GM18505 (cell line): ENCODE results near the gene FSTL1.
A peak's percentile ranks its signal among the peaks of the same experiment; 100 is the strongest.

Experiments used
- ATAC-seq: cut with Tn5 transposase; IDR thresholded peaks from one replicate; pipeline ENCODE4 v1.9.1; 2021; ENCODE audit not compliant: unreplicated experiment
- POLR2A ChIP-seq: IDR thresholded peaks from 4 replicates; pipeline ENCODE4 v1.6.1; 2011; ENCODE audit warnings: borderline replicate concordance; ENCODE audit not compliant: insufficient read depth, insufficient read length; ENCODE audit errors: extremely low read depth

FSTL1 gene

GRCh38 chr3:120425572-120426250, 25.1 kb downstream of the FSTL1 start:
- TF ChIP-seq POLR2A = no peak
- no peak for ATAC-seq

- TF ChIP-seq POLR2A = no peak
- ATAC-seq = no peak
Measured at GRCh38 chr3:120424976-120425570, 25.7 kb downstream of the FSTL1 start.

DNA sequence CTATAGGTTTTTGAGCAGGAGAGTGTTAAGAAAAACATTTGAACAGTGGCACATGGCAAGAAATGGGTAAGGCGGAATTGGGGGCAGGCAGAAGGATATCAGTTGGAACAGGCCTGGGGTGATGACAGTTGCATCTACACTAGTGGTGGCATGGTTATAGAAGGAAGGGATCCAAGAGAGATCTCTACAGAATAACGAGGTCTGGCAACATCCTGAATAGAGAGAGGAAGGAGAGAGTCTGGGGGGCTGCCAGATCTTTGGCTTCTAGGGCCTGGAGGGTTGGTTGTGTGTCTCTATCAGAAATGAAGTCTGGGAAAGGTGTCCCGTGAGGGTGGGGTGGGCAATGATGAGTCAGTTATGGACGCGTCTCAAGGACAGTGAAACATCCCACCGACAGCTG, 26.3 kb downstream of the FSTL1 start:
- ATAC-seq = no peak
- TF ChIP-seq POLR2A = no peak

DNA sequence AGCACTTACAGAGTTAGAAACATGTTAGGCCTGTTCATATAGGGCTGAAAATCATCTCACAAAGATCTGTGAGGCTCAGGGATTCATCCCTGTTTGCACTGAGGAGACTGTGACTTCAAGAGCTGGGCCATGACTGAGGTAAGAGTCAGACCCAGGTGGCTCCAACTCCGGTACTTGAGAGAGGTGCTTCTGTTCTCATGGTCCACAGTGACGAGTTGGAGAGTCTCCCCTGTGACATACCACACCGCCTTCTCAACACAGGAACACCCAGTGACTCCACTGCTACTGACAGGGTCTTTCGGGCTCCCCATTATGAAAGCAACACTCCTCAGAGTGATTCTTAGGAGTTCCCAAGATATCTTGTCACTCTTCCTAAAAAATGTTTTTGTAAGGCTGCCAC, 27.4 kb downstream of the FSTL1 start:
- no peak for ATAC-seq
- TF ChIP-seq POLR2A = no peak

DNA sequence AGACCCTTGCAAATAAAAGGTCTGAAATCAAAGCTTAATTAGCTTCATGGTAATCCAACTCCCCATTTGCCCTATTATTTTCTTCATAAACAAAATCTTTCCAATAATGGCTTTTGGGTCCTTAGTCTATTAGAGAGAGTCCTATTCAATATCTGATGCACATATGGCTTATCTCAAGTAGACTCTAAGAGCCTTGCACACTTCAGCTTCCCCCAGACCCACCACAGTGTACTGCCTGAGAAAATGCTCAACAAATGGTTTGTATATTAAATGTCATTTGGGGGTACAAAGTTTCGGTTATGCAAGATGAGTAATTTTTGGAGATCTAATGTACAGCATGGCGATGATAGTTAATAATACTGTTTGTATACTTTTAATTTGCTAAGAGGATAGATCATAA, 28.9 kb downstream of the FSTL1 start:
- TF ChIP-seq POLR2A = no peak
- no peak for ATAC-seq

DNA sequence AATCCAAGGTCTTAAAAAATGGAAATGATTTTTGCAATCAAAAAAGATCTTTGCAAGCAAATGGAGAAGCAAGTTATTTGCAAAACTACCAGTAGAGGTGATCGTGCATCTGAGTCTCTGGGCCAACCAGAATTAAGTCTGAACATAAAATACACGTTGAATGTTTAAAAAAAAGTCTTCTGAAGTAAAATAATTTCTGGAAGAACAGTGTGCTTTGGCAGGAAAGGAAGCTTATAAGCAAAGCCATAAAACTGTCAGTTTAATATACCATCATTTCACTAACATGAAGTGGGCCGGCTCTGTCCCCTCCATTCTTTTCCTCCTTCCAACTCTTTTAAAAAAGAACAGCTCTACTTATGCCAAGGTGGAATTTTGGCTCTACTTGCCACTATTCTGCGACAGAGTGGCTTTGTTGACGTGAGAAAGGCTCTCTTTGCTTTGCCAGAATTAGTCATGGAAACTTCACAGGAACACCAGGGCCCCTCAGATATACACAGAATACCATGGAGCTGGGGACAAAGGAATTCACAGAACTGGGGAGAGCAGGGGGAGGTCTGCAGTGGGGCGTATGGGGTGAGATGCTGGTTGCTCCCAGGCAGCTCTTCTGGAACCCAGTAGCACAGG, 29.8 kb downstream of the FSTL1 start:
- no peak for ATAC-seq
- TF ChIP-seq POLR2A = no peak

- TF ChIP-seq POLR2A = no peak
- ATAC-seq = no peak
Measured at GRCh38 chr3:120420360-120420759, 30.4 kb downstream of the FSTL1 start.

- no peak for TF ChIP-seq POLR2A
- ATAC-seq = no peak
Measured at GRCh38 chr3:120419797-120420196, 31.0 kb downstream of the FSTL1 start.

DNA sequence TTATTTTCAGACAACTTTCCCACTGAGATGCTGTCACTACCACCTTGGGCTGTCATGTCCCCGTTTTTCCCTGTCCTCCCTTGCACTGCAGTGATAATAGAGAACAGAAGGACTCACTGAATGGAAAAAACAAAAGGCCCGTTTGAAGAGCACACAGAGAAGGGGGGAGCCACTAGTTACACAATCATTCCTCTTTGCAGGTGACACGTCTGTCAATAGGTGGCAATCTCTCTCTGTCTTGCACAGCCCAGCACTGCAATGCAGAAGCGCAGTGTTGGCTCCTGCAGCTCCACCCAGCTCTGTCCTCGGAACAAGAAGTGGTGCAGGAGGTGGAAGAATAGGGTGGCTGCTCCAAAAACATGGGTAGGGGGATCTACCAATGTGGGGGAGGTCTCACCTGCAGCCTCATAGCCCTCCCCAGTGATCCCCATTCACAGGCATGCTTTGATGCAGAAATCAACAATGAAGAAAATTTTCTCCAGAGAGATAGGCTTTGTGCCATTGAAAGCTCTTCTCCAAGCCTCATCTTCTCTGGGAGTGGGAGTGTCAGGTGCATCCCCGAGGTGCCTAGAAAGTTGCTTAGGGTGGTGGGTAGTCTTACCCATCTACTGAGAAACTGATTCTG, 31.8 kb downstream of the FSTL1 start:
- peak; percentile 59 for ATAC-seq
- no peak for TF ChIP-seq POLR2A

DNA sequence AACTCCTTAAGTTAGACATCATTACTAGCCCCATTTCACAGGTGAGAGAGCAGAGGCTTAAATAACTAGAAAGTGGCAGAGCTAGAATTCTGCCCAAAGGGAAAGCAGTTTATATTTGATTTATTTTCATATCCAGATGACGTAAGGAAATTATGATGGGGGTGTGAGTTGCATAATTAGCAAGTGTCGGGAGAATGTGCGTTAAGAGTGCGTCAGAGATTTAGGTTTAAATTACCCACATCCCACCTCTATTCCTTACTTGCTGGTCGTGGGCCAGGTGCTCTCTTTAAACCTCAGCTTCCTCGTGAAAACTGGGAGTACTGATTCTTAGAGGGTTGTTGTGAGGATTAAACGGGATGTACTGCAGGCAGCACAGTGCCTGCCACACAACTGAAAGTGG, 32.3 kb downstream of the FSTL1 start:
- no peak for TF ChIP-seq POLR2A
- ATAC-seq = no peak

DNA sequence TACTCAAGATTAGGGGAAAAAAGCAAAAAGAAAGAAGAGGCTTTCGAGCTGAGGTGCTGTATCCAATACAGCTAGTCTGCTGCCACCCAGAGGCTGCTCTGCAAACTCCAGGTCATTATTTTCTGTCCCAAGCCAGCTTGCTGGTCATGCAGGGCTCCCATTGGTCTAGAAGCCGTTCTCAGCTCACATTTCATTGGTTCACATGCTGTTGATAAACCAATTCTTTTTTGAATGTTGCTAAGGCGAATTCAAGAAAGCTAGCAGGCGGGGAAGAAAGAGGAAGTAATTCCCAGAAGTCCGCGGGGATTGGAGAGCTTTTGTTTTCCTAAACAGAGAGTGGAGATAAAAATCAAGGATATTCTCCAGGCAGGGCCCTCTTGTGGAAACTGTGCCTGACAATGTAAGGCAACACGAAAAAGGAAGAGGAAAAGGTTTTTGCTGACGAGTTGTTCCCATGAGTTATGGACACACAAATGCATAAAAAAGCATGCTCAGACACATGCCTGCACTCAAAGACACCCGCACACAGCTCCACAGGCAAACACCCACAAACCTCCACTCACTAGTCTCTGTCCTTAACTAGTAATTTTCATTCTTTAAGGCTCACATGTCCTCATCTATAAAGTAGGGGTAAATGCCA, 33.4 kb downstream of the FSTL1 start:
- peak; percentile 99 for ATAC-seq
- TF ChIP-seq POLR2A = no peak

- peak; percentile 22 for ATAC-seq
- TF ChIP-seq POLR2A = no peak
Measured at GRCh38 chr3:120416868-120417267, 33.9 kb downstream of the FSTL1 start.

DNA sequence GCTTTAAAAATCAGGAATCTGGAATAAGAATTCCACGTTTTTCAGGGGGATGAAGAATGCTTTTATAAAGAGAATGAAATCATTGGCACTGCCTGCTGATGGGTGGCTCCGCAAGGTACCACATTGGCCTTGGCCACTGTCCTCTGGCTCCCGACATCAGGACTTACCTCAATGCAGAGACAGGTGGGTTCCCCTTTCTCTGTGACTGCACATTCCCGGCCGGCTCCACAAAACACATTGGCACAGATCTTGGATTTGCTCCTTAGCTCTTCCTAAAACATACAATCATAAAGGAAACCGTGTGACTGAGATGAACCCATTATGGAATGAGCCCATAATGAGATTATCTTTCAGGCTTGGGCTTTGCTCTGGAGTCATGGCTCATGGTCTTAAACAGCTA, 35.0 kb downstream of the FSTL1 start:
- ATAC-seq = no peak

More for the DNA sequence above, 35.0 kb downstream of the FSTL1 start:
- TF ChIP-seq POLR2A = no peak
